HG02870 (cell line): ENCODE measurements around the gene RNF10.
"Not testable (repeated sequence)": the region's sequence is repeated elsewhere in the genome, so short reads cannot be mapped to it uniquely, and the experiment has no call there.

Experiments
- ATAC-seq: cut with Tn5 transposase; IDR thresholded peaks from one replicate; pipeline ENCODE4 v1.9.1; 2021; ENCODE audit warnings: mild to moderate bottlenecking, moderate library complexity; ENCODE audit not compliant: unreplicated experiment

Gene RNF10

GRCh38 chr12:120534203-120534702 is at the start of gene RNF10:
Gene RNF10 (plus strand): TSS chr12:120534356. CDS start chr12:120534812, 456 bp downstream.
- peak; percentile 56 for ATAC-seq

- no peak for ATAC-seq
Observed at GRCh38 chr12:120485961-120486881, 47.9 kb upstream of the RNF10 start.

- not testable (repeated sequence) for ATAC-seq
Observed at GRCh38 chr12:120487552-120487951, 46.6 kb upstream of the RNF10 start.

- ATAC-seq, result no peak
Observed at GRCh38 chr12:120488057-120488640, 46.0 kb upstream of the RNF10 start.

- ATAC-seq, result no peak
Observed at GRCh38 chr12:120489018-120489417, 45.1 kb upstream of the RNF10 start.

- no peak for ATAC-seq
Observed at GRCh38 chr12:120490325-120490724, 43.8 kb upstream of the RNF10 start.

GRCh38 chr12:120490833-120491512 is 43.2 kb upstream of the RNF10 start:
- no peak for ATAC-seq

GRCh38 chr12:120495186-120495730 is 38.9 kb upstream of the RNF10 start:
- ATAC-seq, result peak; percentile 7

GRCh38 chr12:120495731-120496412 is 38.3 kb upstream of the RNF10 start, which contains the start of gene DYNLL1:
Gene DYNLL1 (plus strand): TSS chr12:120496113. CDS start chr12:120496422, 309 bp downstream.
- ATAC-seq, result peak; percentile 88

- peak; percentile 14 for ATAC-seq
Observed at GRCh38 chr12:120496413-120497340, 37.5 kb upstream of the RNF10 start.

- ATAC-seq, result no peak
Observed at GRCh38 chr12:120497524-120498150, 36.5 kb upstream of the RNF10 start.

- ATAC-seq, result no peak
Observed at GRCh38 chr12:120498870-120499515, 35.2 kb upstream of the RNF10 start.

- no peak for ATAC-seq
Observed at GRCh38 chr12:120500581-120500980, 33.6 kb upstream of the RNF10 start.

GRCh38 chr12:120504587-120504986 is 29.6 kb upstream of the RNF10 start:
- ATAC-seq, result no peak

GRCh38 chr12:120508537-120508936 is 25.6 kb upstream of the RNF10 start:
- no peak for ATAC-seq

- no peak for ATAC-seq
Observed at GRCh38 chr12:120514002-120514401, 20.2 kb upstream of the RNF10 start.

- ATAC-seq, result no peak
Observed at GRCh38 chr12:120515496-120515895, 18.7 kb upstream of the RNF10 start.

GRCh38 chr12:120519324-120519723 is 14.8 kb upstream of the RNF10 start:
- not testable (repeated sequence) for ATAC-seq
